Sigmoid colon (tissue), 7 donors: ENCODE measurements around the gene CHTOP. TPM values are rescaled to one million over a fixed set of nuclear protein-coding genes. Genes with fewer than 3 reads are reported as not detected.
"Not testable (repeated sequence)": the region's sequence is repeated elsewhere in the genome, so short reads cannot be mapped to it uniquely, and the experiment has no call there.

Experiments used
- DNase-seq: peaks from one replicate; pipeline ENCODE4 v3.0.0-alpha.2; 2019
- H3K27ac ChIP-seq, 4 donors: fragments of 200-600 bp; sonication (generic); one replicate each; pipeline ENCODE4 v1.5.1; 2016 to 2019; ENCODE audit warnings: mild to moderate bottlenecking in 1 of 4
- H3K27me3 ChIP-seq, 3 donors: fragments of 200-600 bp; sonication (generic); one replicate each; pipeline ENCODE4 v1.5.1; 2019; ENCODE audit warnings: mild to moderate bottlenecking in 1 of 3
- H3K36me3 ChIP-seq, 4 donors: fragments of 200-600 bp; sonication (generic); one replicate each; pipeline ENCODE4 v1.5.1; 2016 to 2019
- H3K4me1 ChIP-seq, 4 donors: fragments of 200-600 bp; sonication (generic); one replicate each; pipeline ENCODE4 v1.5.1; 2017 to 2019
- H3K4me3 ChIP-seq, 4 donors: fragments of 200-600 bp; sonication (generic); one replicate each; pipeline ENCODE4 v1.5.1; 2017 to 2019; ENCODE audit warnings: mild to moderate bottlenecking in 2 of 4, moderate library complexity in 1 of 4
- H3K9me3 ChIP-seq, 4 donors: fragments of 200-600 bp in 3 of 4; sonication (generic) in 3 of 4; one replicate each; pipeline versions ENCODE4 v1.5.1 to v1.6.1; 2013 to 2019
- CTCF ChIP-seq, 4 experiments: fragments of 450-650 bp in 3 of 4; fragments of 200-600 bp in 1 of 4; IDR thresholded peaks; one replicate each; pipeline ENCODE4 v1.5.1; 2016 to 2019; ENCODE audit warnings: antibody characterized with exemption in 4 of 4, mild to moderate bottlenecking in 3 of 4, moderate library complexity in 2 of 4
- EP300 ChIP-seq, 4 donors: sonication (generic); formaldehyde crosslinking; IDR thresholded peaks; one replicate each; pipeline ENCODE4 v1.6.1; 2017; ENCODE audit warnings: antibody characterized with exemption in 4 of 4
- POLR2A ChIP-seq, 2 donors: fragments of 450-650 bp; IDR thresholded peaks; one replicate each; pipeline ENCODE4 v1.6.1; 2016; ENCODE audit warnings: antibody characterized with exemption in 2 of 2, mild to moderate bottlenecking in 2 of 2, moderate library complexity in 2 of 2
- POLR2AphosphoS5 ChIP-seq, 4 donors: sonication (generic); formaldehyde crosslinking; IDR thresholded peaks; one replicate each; pipeline ENCODE4 v1.6.1; 2017; ENCODE audit warnings: antibody characterized with exemption in 4 of 4
- WGBS, 2 donors: extraction: QIAGEN DNeasy Blood & Tissue Kit; methylation state at CpG; one replicate each; pipeline ENCODE4 v1.1.7; 2013; 5-methylcytosine and 5-hydroxymethylcytosine counted together
- intact Hi-C: fragments of 100-400 bp; cut with DNase I; formaldehyde crosslinking; loops from one replicate; pipeline ENCODE4 v1.15.1; 2023
- polyA plus RNA-seq, 3 donors: library from polyadenylated mRNA; stranded (reverse); fragments of 200-250 nt; gene quantifications; one replicate each; pipeline ENCODE4 v1.2.3, GENCODE V29; 2013
- total RNA-seq, 4 donors: library from RNA; depleted of rRNA; stranded (reverse); fragments of >200 nt; gene quantifications; one replicate each; pipeline ENCODE4 v1.1.0, GENCODE V29; 2016
- donor health status: healthy with polysubstance abuse.
- donor health status: Bipolar disorder and iron deficiency.
- donor health status: healthy.

Gene CHTOP
- total and polyA plus RNA-seq, 7 donors, result 35.4 to 65.4 (median 49.3) TPM

- H3K4me3 ChIP-seq, result peak overlapping the region in 3 of 4 donors; percentile 72 to 85 (median 84)
- no peaks in the 10 kb centered on the region for H3K27me3 ChIP-seq
- H3K27ac ChIP-seq, result peak overlapping the region; percentile 97 to 100 (median 98)
- no peaks in the 10 kb centered on the region for H3K9me3 ChIP-seq
- peaks cover 13 to 26% (median 16%) of the 10 kb centered on the region in 4 donors for H3K36me3 ChIP-seq
- DNase-seq, result no peak
- peaks cover 0 to 40% (median 32%) of the 10 kb centered on the region in 4 donors for H3K4me1 ChIP-seq
- TF ChIP-seq CTCF (IDR thresholded peaks at IDR 0.05) (no peak), POLR2AphosphoS5 (IDR thresholded peaks at IDR 0.05) (no peak), POLR2A (IDR thresholded peaks at IDR 0.05) (no peak), EP300 (IDR thresholded peaks at IDR 0.05) (no peak)
- intact Hi-C loops, result no loop called here
- WGBS, 2 donors, result 28 to 59% methylated on average over 18 of the region's 18 CpGs
Measured at GRCh38 chr1:153633161-153633753, 609 bp upstream of the CHTOP start.

- peaks cover 28 to 52% (median 36%) of the 10 kb centered on the region in 4 donors for H3K36me3 ChIP-seq
- intact Hi-C loops, result loop anchor here (2.0 kb wide), 3 partner anchors 23 to 105 kb away; partner anchors contain the start of genes ILF2 and SNAPIN
- 87% methylated on average over 7 of the region's 7 CpGs for WGBS, 2 donors
- H3K4me3 ChIP-seq, result peak overlapping the region in 3 of 4 donors; percentile 72 to 85 (median 84)
- no peak for DNase-seq
- no peak for TF ChIP-seq POLR2AphosphoS5 (IDR thresholded peaks at IDR 0.05)
- no peak for TF ChIP-seq EP300 (IDR thresholded peaks at IDR 0.05)
- TF ChIP-seq CTCF (IDR thresholded peaks at IDR 0.05), result no peak
- no peak for TF ChIP-seq POLR2A (IDR thresholded peaks at IDR 0.05)
- H3K27ac ChIP-seq, result peak overlapping the region; percentile 15 to 100 (median 98)
- no peaks in the 10 kb centered on the region for H3K27me3 ChIP-seq
- H3K9me3 ChIP-seq, result no peaks in the 10 kb centered on the region
- H3K4me1 ChIP-seq, result peaks cover 0 to 46% (median 32%) of the 10 kb centered on the region in 4 donors
Measured at GRCh38 chr1:153635872-153636271, 2.0 kb downstream of the CHTOP start.

DNA sequence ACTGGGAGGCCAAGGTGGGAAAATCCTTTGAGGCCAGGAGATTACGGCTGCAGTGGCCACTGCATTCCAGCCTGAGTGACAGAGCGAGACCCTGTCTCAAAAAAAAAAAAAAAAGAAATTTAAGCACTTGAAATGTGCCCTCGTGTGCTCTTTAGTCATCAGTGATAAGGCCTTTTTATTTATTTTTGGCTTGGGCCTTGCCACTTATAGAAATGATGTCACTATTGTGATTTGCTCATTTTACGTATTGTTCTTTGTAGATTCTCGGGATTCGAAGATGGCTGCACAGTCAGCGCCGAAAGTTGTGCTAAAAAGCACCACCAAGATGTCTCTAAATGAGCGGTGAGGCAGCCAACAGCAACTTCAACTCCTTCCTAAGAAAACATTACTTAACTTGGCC lies 2.4 kb downstream of the CHTOP start:
- Histone ChIP-seq H3K27me3 (no peaks in the 10 kb centered on the region), H3K4me3 (peak overlapping the region in 1 of 4 donors; percentile 72), H3K9me3 (no peaks in the 10 kb centered on the region), H3K27ac (no peak overlapping the region), H3K4me1 (peaks cover 0 to 46% (median 32%) of the 10 kb centered on the region in 4 donors), H3K36me3 (peaks cover 28 to 56% (median 39%) of the 10 kb centered on the region in 4 donors)
- intact Hi-C loops, result no loop called here
- DNase-seq, result no peak
- TF ChIP-seq POLR2AphosphoS5 (IDR thresholded peaks at IDR 0.05) (no peak), CTCF (IDR thresholded peaks at IDR 0.05) (no peak), POLR2A (IDR thresholded peaks at IDR 0.05) (no peak), EP300 (IDR thresholded peaks at IDR 0.05) (no peak)
- 95 to 97% methylated on average over 9 of the region's 9 CpGs for WGBS, 2 donors

- no peak overlapping the region for H3K4me3 ChIP-seq
- peaks cover 41 to 76% (median 55%) of the 10 kb centered on the region in 4 donors for H3K36me3 ChIP-seq
- intact Hi-C loops, result no loop called here
- no peak for TF ChIP-seq POLR2AphosphoS5 (IDR thresholded peaks at IDR 0.05)
- WGBS, 2 donors, result 50 to 79% methylated on average over 6 of the region's 6 CpGs
- H3K27ac ChIP-seq, result no peak overlapping the region
- no peak for DNase-seq
- peaks cover 0 to 43% (median 30%) of the 10 kb centered on the region in 4 donors for H3K4me1 ChIP-seq
- H3K27me3 ChIP-seq, result no peaks in the 10 kb centered on the region
- no peaks in the 10 kb centered on the region for H3K9me3 ChIP-seq
Measured at GRCh38 chr1:153638261-153638660, 4.4 kb downstream of the CHTOP start.

- Histone ChIP-seq H3K36me3 (peaks cover 42 to 86% (median 61%) of the 10 kb centered on the region in 4 donors), H3K4me1 (peaks cover 0 to 50% (median 34%) of the 10 kb centered on the region in 4 donors), H3K27me3 (no peaks in the 10 kb centered on the region), H3K4me3 (no peak overlapping the region), H3K27ac (no peak overlapping the region), H3K9me3 (no peaks in the 10 kb centered on the region)
- 86 to 87% methylated on average over 3 of the region's 3 CpGs for WGBS, 2 donors
- TF ChIP-seq EP300 (IDR thresholded peaks at IDR 0.05) (no peak), POLR2AphosphoS5 (IDR thresholded peaks at IDR 0.05) (no peak), CTCF (IDR thresholded peaks at IDR 0.05) (no peak), POLR2A (IDR thresholded peaks at IDR 0.05) (no peak)
- no peak for DNase-seq
- intact Hi-C loops, result no loop called here
Measured at GRCh38 chr1:153639280-153639679, 5.4 kb downstream of the CHTOP start.

DNA sequence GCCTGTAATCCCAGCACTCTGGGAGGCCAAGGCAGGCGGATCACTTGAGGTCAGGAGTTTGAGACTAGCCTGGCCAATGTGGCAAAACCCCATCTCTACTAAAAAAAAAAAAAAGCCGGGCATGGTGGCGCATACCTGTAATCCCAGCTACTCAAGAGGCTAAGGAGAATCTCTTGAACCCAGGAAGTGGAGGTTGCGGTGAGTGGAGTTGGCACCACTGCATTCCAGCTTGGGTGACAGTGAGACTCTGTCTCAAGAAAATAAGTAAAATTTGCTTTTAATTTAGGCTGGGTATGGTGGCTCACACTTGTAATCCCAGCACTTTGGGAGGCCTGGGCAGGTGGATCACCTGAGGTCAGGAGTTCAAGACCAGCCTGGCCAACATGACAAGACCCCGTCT lies 6.3 kb downstream of the CHTOP start:
- H3K9me3 ChIP-seq, H3K27me3 ChIP-seq, intact Hi-C loops, H3K27ac ChIP-seq, DNase-seq, H3K4me3 ChIP-seq: not testable (repeated sequence)
- Histone ChIP-seq H3K4me1 (peaks cover 0 to 46% (median 29%) of the 10 kb centered on the region in 4 donors), H3K36me3 (peaks cover 44 to 95% (median 68%) of the 10 kb centered on the region in 4 donors)
- WGBS, 2 donors, result 97% methylated on average over 5 of the region's 5 CpGs
